PC-9 (cell line): ENCODE measurements around the gene PTPN1. TPM values are rescaled to one million over a fixed set of nuclear protein-coding genes. Genes with fewer than 3 reads are reported as not detected.

ENCODE experiments used
- BruUV-seq: library from RNA; stranded (reverse); fragments of 400-500 nt; replicated peaks from 2 replicates; lab custom pipeline; 2021; lab: Mats Ljungman, UMichigan
- CTCF ChIA-PET: fragments of 300-600 bp; sonication (Branson Sonifier 250); formaldehyde crosslinking; loops from one replicate; lab custom pipeline; 2022; ENCODE audit warnings: antibody characterized with exemption; lab: Charles Lee
- POLR2A ChIA-PET: fragments of 300-600 bp; sonication (Branson Sonifier 250); formaldehyde crosslinking; loops from one replicate; lab custom pipeline; 2022; ENCODE audit warnings: antibody characterized with exemption; ENCODE audit not compliant: unreplicated experiment; lab: Charles Lee
- DNase-seq, 2 experiments: peaks; one replicate each; pipeline versions ENCODE4 v3.0.0 to v3.0.0-alpha.2; 2015 to 2022; ENCODE audit warnings: mixed read lengths in 1 of 2
- H2AFZ ChIP-seq: fragments of 200-600 bp; sonication (generic); 2 replicates; pipeline ENCODE4 v1.8.1; 2017; ENCODE audit warnings: antibody characterized with exemption
- H3F3A ChIP-seq: fragments of 200-600 bp; sonication (generic); 2 replicates; pipeline ENCODE4 v1.8.1; 2017; ENCODE audit warnings: antibody characterized with exemption, mild to moderate bottlenecking, low read depth; ENCODE audit not compliant: insufficient read depth
- H3K27ac ChIP-seq: fragments of 200-600 bp; sonication (generic); 2 replicates; pipeline ENCODE4 v1.6.1; 2016; ENCODE audit warnings: mixed run types
- H3K27me3 ChIP-seq: fragments of 200-600 bp; sonication (generic); 2 replicates; pipeline ENCODE4 v1.6.1; 2016; ENCODE audit warnings: low read depth, mixed run types; ENCODE audit not compliant: insufficient read depth
- H3K36me3 ChIP-seq: fragments of 200-600 bp; sonication (generic); 2 replicates; pipeline ENCODE4 v1.6.1; 2016; ENCODE audit warnings: low read depth, mixed run types
- H3K4me1 ChIP-seq: fragments of 200-600 bp; sonication (generic); replicated peaks from 2 replicates; pipeline ENCODE4 v1.6.1; 2016; ENCODE audit warnings: mixed run types; ENCODE audit not compliant: insufficient read depth
- H3K4me2 ChIP-seq: fragments of 200-600 bp; sonication (generic); 2 replicates; pipeline ENCODE4 v1.6.1; 2017; ENCODE audit warnings: mixed run types
- H3K4me3 ChIP-seq: fragments of 200-600 bp; sonication (generic); 2 replicates; pipeline ENCODE4 v1.6.1; 2016; ENCODE audit warnings: mixed run types
- H3K79me2 ChIP-seq: fragments of 200-600 bp; sonication (generic); 2 replicates; pipeline ENCODE4 v1.6.1; 2017; ENCODE audit warnings: low read depth, mixed run types
- H3K9me2 ChIP-seq: fragments of 200-600 bp; sonication (generic); 2 replicates; pipeline ENCODE4 v1.8.1; 2017; ENCODE audit warnings: mild to moderate bottlenecking; ENCODE audit not compliant: insufficient read depth
- H3K9me3 ChIP-seq: fragments of 200-600 bp; sonication (generic); 2 replicates; pipeline ENCODE4 v1.8.1; 2016; ENCODE audit warnings: low read depth; ENCODE audit not compliant: insufficient read depth
- H4K20me1 ChIP-seq: fragments of 200-600 bp; sonication (generic); 2 replicates; pipeline ENCODE4 v1.8.1; 2017; ENCODE audit not compliant: insufficient read depth
- CTCF ChIP-seq: fragments of 200-600 bp; sonication (generic); conservative IDR thresholded peaks from 2 replicates; pipeline ENCODE4 v1.6.1; 2017; ENCODE audit warnings: mixed run types, antibody characterized with exemption, mild to moderate bottlenecking, moderate library complexity
- EZH2 ChIP-seq: fragments of 200-600 bp; sonication (generic); IDR thresholded peaks from 2 replicates; pipeline ENCODE4 v1.8.0; 2017; ENCODE audit warnings: antibody characterized with exemption, low read depth
- intact Hi-C: fragments of 100-400 bp; cut with micrococcal nuclease; formaldehyde crosslinking; loops from one replicate; pipeline ENCODE4 v1.10.0; 2022; ENCODE audit not compliant: unreplicated experiment
- total RNA-seq: library from RNA; stranded (reverse); gene quantifications from 2 replicates; pipeline ENCODE4 v1.2.3, GENCODE V29; 2021

The PTPN1 gene
- total RNA-seq, 1 experiment from 2014 or later = 59.8 TPM

DNA sequence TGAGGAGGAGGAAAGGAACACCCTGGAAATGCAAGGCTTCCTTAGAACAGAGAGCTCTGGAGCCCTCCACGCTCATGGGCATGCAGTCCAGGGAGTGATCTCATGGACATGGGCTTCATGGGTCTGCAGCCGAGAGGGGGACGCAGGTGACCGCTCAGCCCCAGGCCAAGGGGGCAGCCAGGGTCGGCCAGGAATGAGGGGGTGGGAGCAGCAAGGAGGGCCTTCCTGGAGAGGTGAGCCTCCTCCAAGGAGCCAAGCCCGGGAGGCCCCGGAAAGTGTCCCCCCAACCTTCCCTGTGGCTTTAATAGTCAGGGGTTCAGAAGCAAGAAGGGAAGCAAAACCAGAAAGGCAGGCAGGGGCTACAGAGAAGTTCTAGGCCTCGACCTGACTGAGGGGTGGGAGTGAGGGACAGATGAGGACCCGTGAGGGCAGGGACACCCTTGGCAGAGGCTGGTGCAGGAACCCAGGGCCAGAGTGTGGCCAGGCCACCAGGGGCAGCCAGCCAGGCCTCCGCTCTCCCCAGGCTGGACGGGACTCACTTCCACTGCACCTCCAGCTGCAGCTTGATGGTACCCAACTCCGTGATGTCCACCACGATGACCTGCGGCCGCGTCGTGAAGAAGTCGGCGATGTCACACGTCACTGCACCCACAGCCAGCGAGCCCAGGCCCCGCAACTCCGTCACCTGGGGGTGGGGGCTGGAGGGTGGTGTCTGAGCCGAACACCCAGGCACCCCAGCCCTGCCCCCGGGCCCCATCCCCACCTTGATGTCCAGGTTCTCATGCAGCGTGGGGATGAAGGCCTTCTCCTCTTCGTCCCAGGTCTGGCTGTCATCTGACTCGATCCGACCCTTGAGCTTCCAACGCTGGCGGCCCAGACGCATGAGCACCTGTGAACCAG, 97.9 kb downstream of the PTPN1 start:
- no peaks in the 10 kb centered on the region for H3K9me2 ChIP-seq
- no peak overlapping the region for H3K4me3 ChIP-seq
- ChIA-PET POLR2A (no interaction called here), CTCF (interaction anchor here (0.5 kb wide), 1 partner anchor 429 kb away, joined by 4 read pairs; no protein-coding TSS in a partner anchor)
- no peaks in the 10 kb centered on the region for H4K20me1 ChIP-seq
- no peaks in the 10 kb centered on the region for H3K79me2 ChIP-seq
- no peak overlapping the region for H3K27ac ChIP-seq
- no peak for TF ChIP-seq EZH2
- TF ChIP-seq CTCF = no peak
- no peaks in the 10 kb centered on the region for H3K9me3 ChIP-seq
- no peak overlapping the region for H2AFZ ChIP-seq
- no TSS peak for BruUV-seq
- H3K36me3 ChIP-seq = no peaks in the 10 kb centered on the region
- intact Hi-C loops = no loop called here
- no peak for DNase-seq
- H3F3A ChIP-seq = no peaks in the 10 kb centered on the region
- H3K4me1 ChIP-seq = peaks cover 7% of the 10 kb centered on the region
- H3K27me3 ChIP-seq = no peaks in the 10 kb centered on the region
- no peak overlapping the region for H3K4me2 ChIP-seq

DNA sequence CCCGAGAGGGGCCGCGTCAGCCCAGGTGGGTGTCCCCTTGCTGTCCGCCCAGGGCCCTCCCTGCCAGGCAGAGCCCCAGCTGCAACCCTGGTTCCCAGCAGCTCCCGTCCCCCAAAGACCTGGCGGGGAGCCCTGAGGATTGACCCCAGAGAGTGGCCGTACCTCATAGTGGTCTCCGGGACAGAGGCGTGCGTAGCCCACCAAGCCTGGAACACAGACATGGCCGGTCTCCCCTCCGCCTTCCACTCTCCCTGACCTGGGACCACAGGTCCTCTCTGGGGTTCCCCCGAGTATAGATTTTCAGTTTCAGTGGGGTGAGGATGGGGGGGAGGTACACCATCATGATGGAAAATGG, 98.5 kb downstream of the PTPN1 start:
- no peak overlapping the region for H3K27ac ChIP-seq
- no peak for DNase-seq
- no peaks in the 10 kb centered on the region for H3K9me2 ChIP-seq
- H3F3A ChIP-seq = no peaks in the 10 kb centered on the region
- no peak overlapping the region for H3K4me3 ChIP-seq
- H3K4me2 ChIP-seq = no peak overlapping the region
- no peaks in the 10 kb centered on the region for H3K9me3 ChIP-seq
- TF ChIP-seq CTCF = no peak
- TF ChIP-seq EZH2 = no peak
- peaks cover 7% of the 10 kb centered on the region for H3K4me1 ChIP-seq
- no peaks in the 10 kb centered on the region for H4K20me1 ChIP-seq
- ChIA-PET CTCF (no interaction called here), POLR2A (no interaction called here)
- no peaks in the 10 kb centered on the region for H3K27me3 ChIP-seq
- intact Hi-C loops = no loop called here
- no peaks in the 10 kb centered on the region for H3K79me2 ChIP-seq
- no peaks in the 10 kb centered on the region for H3K36me3 ChIP-seq
- no peak overlapping the region for H2AFZ ChIP-seq
- BruUV-seq = no TSS peak

DNA sequence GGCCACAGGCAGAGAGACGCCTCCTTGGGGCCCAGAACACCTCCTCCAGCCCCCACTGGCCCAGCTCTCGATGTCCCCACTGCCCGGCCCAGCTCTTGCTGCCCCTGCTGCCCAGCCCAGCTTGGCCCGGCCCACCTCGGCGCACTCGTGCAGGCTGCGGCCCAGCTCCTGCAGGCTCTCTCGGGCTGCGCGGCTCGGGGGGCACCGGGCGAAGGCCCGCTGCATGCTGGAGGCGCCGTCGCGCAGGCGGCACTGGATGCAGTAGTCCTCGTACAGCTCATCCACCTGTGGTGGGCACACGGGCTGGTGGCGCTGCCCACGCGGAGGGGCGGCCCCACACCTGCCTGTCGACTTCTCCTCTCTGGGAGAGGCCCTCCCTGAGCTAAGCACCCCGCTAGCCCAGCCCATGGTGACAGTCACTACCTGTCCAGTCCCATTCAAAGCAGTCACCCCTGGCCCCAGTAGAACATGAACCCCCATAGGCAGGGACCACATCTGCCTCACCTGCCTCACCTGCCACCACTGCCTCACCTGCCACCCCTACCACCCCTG, 99.3 kb downstream of the PTPN1 start:
- H3K27ac ChIP-seq = no peak overlapping the region

More for the DNA sequence above, 99.3 kb downstream of the PTPN1 start:
- ChIA-PET POLR2A (no interaction called here), CTCF (no interaction called here)
- intact Hi-C loops = no loop called here
- TF ChIP-seq EZH2 (no peak), CTCF (no peak)
- no TSS peak for BruUV-seq
- Histone ChIP-seq H3K4me1 (peaks cover 7% of the 10 kb centered on the region), H3K4me3 (no peak overlapping the region), H3K9me2 (no peaks in the 10 kb centered on the region), H3K36me3 (no peaks in the 10 kb centered on the region), H3F3A (no peaks in the 10 kb centered on the region), H3K4me2 (no peak overlapping the region), H3K27me3 (no peaks in the 10 kb centered on the region), H3K79me2 (no peaks in the 10 kb centered on the region), H2AFZ (no peak overlapping the region), H4K20me1 (no peaks in the 10 kb centered on the region), H3K9me3 (no peaks in the 10 kb centered on the region)
- DNase-seq = no peak
